PC-3 (cell line): ENCODE data around the gene CILP. TPM values are rescaled to one million over a fixed set of nuclear protein-coding genes. Genes with fewer than 3 reads are reported as not detected.
A peak's percentile ranks its signal among the peaks of the same experiment; 100 is the strongest.

Experiments used
- ATAC-seq: fragments of 200-7000 bp; cut with Tn5 transposase; 2 replicates; pipeline ENCODE4 v1.9.1; 2020; ENCODE audit warnings: mild to moderate bottlenecking, moderate library complexity
- BruUV-seq: library from RNA; stranded (reverse); fragments of 400-500 nt; replicated peaks from 2 replicates; lab custom pipeline; 2021; lab: Mats Ljungman, UMichigan
- CTCF ChIA-PET: fragments of 300-600 bp; sonication (Branson Sonifier 250); formaldehyde crosslinking; loops from one replicate; lab custom pipeline; 2022; ENCODE audit warnings: antibody characterized with exemption; lab: Charles Lee
- POLR2A ChIA-PET: fragments of 300-600 bp; sonication (Branson Sonifier 250); formaldehyde crosslinking; loops from one replicate; lab custom pipeline; 2022; ENCODE audit warnings: antibody characterized with exemption; ENCODE audit not compliant: unreplicated experiment; lab: Charles Lee
- DNase-seq: peaks from one replicate; pipeline ENCODE4 v3.0.0-alpha.2; 2015
- H2AFZ ChIP-seq: fragments of 300-600 bp; sonication (generic); 2 replicates; pipeline ENCODE4 v1.6.0; 2016; ENCODE audit warnings: antibody characterized with exemption, low read length
- H3F3A ChIP-seq: fragments of 300-600 bp; sonication (generic); one replicate; pipeline ENCODE4 v1.6.0; 2017; ENCODE audit warnings: antibody characterized with exemption, low read length, control low read depth, mild to moderate bottlenecking; ENCODE audit not compliant: unreplicated experiment
- H3K27ac ChIP-seq: fragments of 300-600 bp; sonication (generic); 2 replicates; pipeline ENCODE4 v1.5.1; 2016; ENCODE audit warnings: mild to moderate bottlenecking, low read length
- H3K27me3 ChIP-seq: fragments of 300-600 bp; sonication (generic); 2 replicates; pipeline ENCODE4 v1.6.1; 2016; ENCODE audit warnings: low read length, mixed read lengths
- H3K36me3 ChIP-seq: fragments of 300-600 bp; sonication (generic); 2 replicates; pipeline ENCODE4 v1.6.1; 2016; ENCODE audit warnings: low read depth, mixed run types, low read length, mixed read lengths
- H3K4me1 ChIP-seq: fragments of 300-600 bp; sonication (generic); 2 replicates; pipeline ENCODE4 v1.5.1; 2016; ENCODE audit warnings: low read length; ENCODE audit not compliant: insufficient read depth
- H3K4me2 ChIP-seq: fragments of 300-600 bp; sonication (generic); 2 replicates; pipeline ENCODE4 v1.6.0; 2016; ENCODE audit warnings: low read length
- H3K4me3 ChIP-seq: fragments of 300-600 bp; sonication (generic); 2 replicates; pipeline ENCODE4 v1.5.1; 2016; ENCODE audit warnings: mild to moderate bottlenecking, low read length, mixed read lengths
- H3K79me2 ChIP-seq: fragments of 300-600 bp; sonication (generic); 2 replicates; pipeline ENCODE4 v1.6.1; 2017; ENCODE audit warnings: low read length, mixed read lengths
- H3K9ac ChIP-seq: fragments of 300-600 bp; sonication (generic); 2 replicates; pipeline ENCODE4 v1.6.0; 2016; ENCODE audit warnings: mild to moderate bottlenecking, low read length
- H3K9me2 ChIP-seq: fragments of 300-600 bp; sonication (generic); replicated peaks from 2 replicates; pipeline ENCODE4 v1.6.1; 2016; ENCODE audit warnings: mixed run types, low read length, mixed read lengths
- H3K9me3 ChIP-seq: fragments of 300-600 bp; sonication (generic); 2 replicates; pipeline ENCODE4 v1.6.1; 2016; ENCODE audit warnings: low read length, mixed read lengths
- H4K20me1 ChIP-seq: fragments of 300-600 bp; sonication (generic); 2 replicates; pipeline ENCODE4 v1.6.1; 2016; ENCODE audit warnings: low read length, mixed read lengths
- CTCF ChIP-seq: fragments of 300-600 bp; sonication (generic); conservative IDR thresholded peaks from 2 replicates; pipeline ENCODE4 v1.5.1; 2017; ENCODE audit warnings: antibody characterized with exemption, low read depth, mild to moderate bottlenecking, low read length
- EZH2 ChIP-seq: fragments of 300-600 bp; sonication (generic); IDR thresholded peaks from one replicate; pipeline ENCODE4 v1.6.1; 2017; ENCODE audit warnings: antibody characterized with exemption, mild to moderate bottlenecking, low read length; ENCODE audit not compliant: unreplicated experiment
- EZH2phosphoT487 ChIP-seq: fragments of 300-600 bp; sonication (generic); IDR thresholded peaks from 2 replicates; pipeline ENCODE4 v1.6.1; 2018; ENCODE audit warnings: mild to moderate bottlenecking, antibody characterized with exemption, low read length, borderline replicate concordance
- intact Hi-C: fragments of 100-400 bp; cut with micrococcal nuclease; formaldehyde crosslinking; loops from 2 replicates; pipeline ENCODE4 v1.9.0; 2023
- total RNA-seq: library from RNA; depleted of rRNA; stranded (reverse); fragments of >200 nt; gene quantifications from 2 replicates; pipeline ENCODE4 v1.2.3, GENCODE V29; 2014

CILP gene
- total RNA-seq, 1 experiment from 2014 or later, result not detected

GRCh38 chr15:65164139-65164538, 47.1 kb downstream of the CILP start:
- DNase-seq, result no peak
- no peaks in the 10 kb centered on the region for H4K20me1 ChIP-seq
- no peak overlapping the region for H2AFZ ChIP-seq
- H3K9me2 ChIP-seq, result no peaks in the 10 kb centered on the region
- H3K9ac ChIP-seq, result no peak overlapping the region
- no peak overlapping the region for H3K27ac ChIP-seq
- ChIA-PET POLR2A (no interaction called here), CTCF (no interaction called here)
- H3K9me3 ChIP-seq, result no peaks in the 10 kb centered on the region
- intact Hi-C loops, result no loop called here
- peak; percentile 29; the same call in 1 of the 2 replicates for ATAC-seq
- no peak overlapping the region for H3K4me2 ChIP-seq
- peaks cover 4% of the 10 kb centered on the region; the same call in 1 of the 2 replicates for H3K36me3 ChIP-seq
- no TSS peak for BruUV-seq
- no peak for TF ChIP-seq EZH2phosphoT487
- TF ChIP-seq CTCF, result no peak
- no peak for TF ChIP-seq EZH2
- H3K4me3 ChIP-seq, result no peak overlapping the region
- H3K79me2 ChIP-seq, result no peaks in the 10 kb centered on the region
- H3K27me3 ChIP-seq, result no peaks in the 10 kb centered on the region
- no peaks in the 10 kb centered on the region for H3K4me1 ChIP-seq
- no peaks in the 10 kb centered on the region for H3F3A ChIP-seq

- H4K20me1 ChIP-seq, result no peaks in the 10 kb centered on the region
- ChIA-PET CTCF (no interaction called here), POLR2A (no interaction called here)
- no peak overlapping the region for H3K27ac ChIP-seq
- H3K9me2 ChIP-seq, result no peaks in the 10 kb centered on the region
- H3K36me3 ChIP-seq, result peaks cover 4% of the 10 kb centered on the region; the same call in 1 of the 2 replicates
- ATAC-seq (no peak), DNase-seq (no peak)
- H3K9ac ChIP-seq, result no peak overlapping the region
- H3K4me3 ChIP-seq, result no peak overlapping the region
- intact Hi-C loops, result no loop called here
- no peak overlapping the region for H2AFZ ChIP-seq
- H3K27me3 ChIP-seq, result no peaks in the 10 kb centered on the region
- no peaks in the 10 kb centered on the region for H3F3A ChIP-seq
- BruUV-seq, result no TSS peak
- no peaks in the 10 kb centered on the region for H3K9me3 ChIP-seq
- no peaks in the 10 kb centered on the region for H3K79me2 ChIP-seq
- no peaks in the 10 kb centered on the region for H3K4me1 ChIP-seq
- H3K4me2 ChIP-seq, result no peak overlapping the region
- TF ChIP-seq CTCF, result no peak
- TF ChIP-seq EZH2phosphoT487, result no peak
- no peak for TF ChIP-seq EZH2
Measured at GRCh38 chr15:65163041-65163440, 48.2 kb downstream of the CILP start.

GRCh38 chr15:65156692-65157091, 54.6 kb downstream of the CILP start:
- H3K79me2 ChIP-seq, result no peaks in the 10 kb centered on the region
- H3K9me2 ChIP-seq, result no peaks in the 10 kb centered on the region
- no peaks in the 10 kb centered on the region for H3K27me3 ChIP-seq
- ATAC-seq (no peak), DNase-seq (no peak)
- H3K4me3 ChIP-seq, result no peak overlapping the region
- H3F3A ChIP-seq, result no peaks in the 10 kb centered on the region
- H3K4me1 ChIP-seq, result no peaks in the 10 kb centered on the region
- intact Hi-C loops, result no loop called here
- peaks cover 13% of the 10 kb centered on the region for H3K36me3 ChIP-seq
- no peak for TF ChIP-seq CTCF
- no peak overlapping the region for H3K4me2 ChIP-seq
- no peak overlapping the region for H3K9ac ChIP-seq
- BruUV-seq, result no TSS peak
- ChIA-PET CTCF (no interaction called here), POLR2A (no interaction called here)
- H3K27ac ChIP-seq, result no peak overlapping the region
- no peaks in the 10 kb centered on the region for H3K9me3 ChIP-seq
- no peaks in the 10 kb centered on the region for H4K20me1 ChIP-seq
- no peak overlapping the region for H2AFZ ChIP-seq
